Hematopoietic multipotent progenitor cell treated with erythropoietin and hydrocortisone succinate and interleukin-3 and kit ligand, for 15 days (in vitro differentiated cells): ENCODE data around the gene CAPRIN2.

Experiments used
- DNase-seq: peaks from one replicate; pipeline ENCODE4 v3.0.0-alpha.2; 2015; ENCODE audit warnings: low spot score

CAPRIN2 gene

GRCh38 chr12:30761730-30762129 is 7.0 kb upstream of the CAPRIN2 start:
- DNase-seq = no peak

GRCh38 chr12:30757316-30757715 is 2.6 kb upstream of the CAPRIN2 start:
- DNase-seq = peak; percentile 66

DNA sequence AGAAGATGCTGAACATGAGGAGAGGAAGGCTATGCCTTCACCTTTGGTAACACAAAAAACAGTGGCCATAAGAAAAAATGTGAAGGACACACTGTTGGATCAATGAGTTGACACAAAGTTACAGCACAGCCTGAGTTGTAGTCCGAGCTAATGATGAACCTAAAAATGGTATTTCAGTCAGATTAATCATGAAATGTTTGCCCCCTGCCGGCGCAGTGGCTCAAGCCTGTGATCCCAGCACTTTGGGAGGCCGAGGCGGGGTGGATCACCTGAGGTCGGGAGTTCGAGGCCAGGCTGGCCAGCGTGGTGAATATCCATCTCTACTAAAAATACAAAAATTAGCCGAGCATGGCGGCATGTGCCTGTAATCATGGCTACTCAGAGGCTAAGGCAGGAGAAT is 1.3 kb upstream of the CAPRIN2 start:
- no peak for DNase-seq

- no peak for DNase-seq
Measured at GRCh38 chr12:30755395-30755762, 628 bp upstream of the CAPRIN2 start.

DNA sequence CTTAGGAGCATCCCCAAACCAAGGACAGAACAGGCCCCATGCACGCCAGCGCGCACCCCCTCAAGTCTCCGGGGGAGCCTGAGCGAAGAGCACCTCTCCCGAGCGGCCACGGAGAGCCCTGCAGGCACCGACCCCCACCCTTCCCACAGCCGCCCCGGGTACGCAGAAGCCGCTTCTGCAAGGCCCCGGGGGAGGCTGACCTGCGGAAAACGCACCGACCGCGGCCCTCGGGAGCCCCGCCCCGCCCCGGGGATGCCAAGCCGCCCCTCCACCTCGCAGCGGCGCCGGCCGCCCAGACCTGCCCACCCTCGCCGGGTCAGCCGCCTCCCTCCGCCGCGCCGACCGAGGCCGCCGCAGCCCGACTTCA is 385 bp downstream of the CAPRIN2 start:
- no peak for DNase-seq

DNA sequence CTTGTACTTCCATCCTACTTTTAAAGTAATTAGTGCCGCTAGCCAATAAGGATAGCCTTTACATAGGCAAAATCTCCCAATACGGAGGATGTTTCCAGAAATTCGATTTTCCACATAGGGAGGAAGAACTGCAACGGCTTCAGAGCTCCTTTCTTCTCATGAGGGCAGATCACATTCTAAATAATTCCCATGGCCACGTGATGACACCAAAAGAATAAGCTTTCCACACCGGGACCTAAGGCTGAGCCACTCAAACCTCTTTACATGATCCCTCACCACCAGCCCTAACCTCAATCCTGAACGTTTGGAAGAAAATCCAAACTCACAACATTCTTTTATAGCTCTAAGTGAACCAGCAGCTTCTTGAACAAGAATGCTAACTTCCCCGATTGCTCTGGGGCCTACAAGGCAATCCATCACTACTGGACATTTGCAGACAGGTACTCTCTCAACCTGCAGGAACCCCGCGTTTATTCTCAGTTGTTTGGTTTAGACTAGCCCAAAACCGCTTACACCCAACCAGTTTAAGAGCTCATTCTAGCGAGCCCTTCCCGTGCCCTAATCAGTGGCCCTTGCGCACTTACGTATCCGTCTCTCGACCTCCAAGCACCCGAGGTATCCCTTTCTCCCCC is 884 bp downstream of the CAPRIN2 start:
- DNase-seq = peak; percentile 25

- peak; percentile 65 for DNase-seq
Measured at GRCh38 chr12:30753233-30753632, 1.5 kb downstream of the CAPRIN2 start.

GRCh38 chr12:30752255-30752654 is 2.5 kb downstream of the CAPRIN2 start:
- no peak for DNase-seq

GRCh38 chr12:30748147-30748546 is 6.6 kb downstream of the CAPRIN2 start:
- peak; percentile 28 for DNase-seq

DNA sequence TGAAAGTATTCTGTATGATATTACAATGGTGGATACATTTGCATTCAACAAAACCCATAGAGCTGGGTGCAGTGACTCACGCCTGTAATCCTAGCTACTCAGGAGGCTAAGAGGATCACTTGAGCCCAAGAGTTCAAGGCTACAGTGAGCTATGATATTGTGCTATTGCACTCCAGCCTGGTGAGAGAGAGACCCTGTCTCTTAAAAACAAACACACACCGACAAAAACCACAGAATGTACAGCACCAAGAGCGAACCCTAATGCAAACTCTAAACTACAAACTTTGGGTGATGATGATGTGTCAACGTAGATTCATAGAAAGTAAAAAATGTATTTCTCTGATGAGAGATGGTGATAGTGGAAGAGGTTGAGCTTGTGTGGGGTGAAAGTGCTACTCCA is 8.6 kb downstream of the CAPRIN2 start:
- no peak for DNase-seq

- no peak for DNase-seq
Measured at GRCh38 chr12:30744321-30744720, 10.4 kb downstream of the CAPRIN2 start.

- DNase-seq = no peak
Measured at GRCh38 chr12:30740274-30740673, 14.5 kb downstream of the CAPRIN2 start.

GRCh38 chr12:30739020-30739419 is 15.7 kb downstream of the CAPRIN2 start:
- DNase-seq = no peak

DNA sequence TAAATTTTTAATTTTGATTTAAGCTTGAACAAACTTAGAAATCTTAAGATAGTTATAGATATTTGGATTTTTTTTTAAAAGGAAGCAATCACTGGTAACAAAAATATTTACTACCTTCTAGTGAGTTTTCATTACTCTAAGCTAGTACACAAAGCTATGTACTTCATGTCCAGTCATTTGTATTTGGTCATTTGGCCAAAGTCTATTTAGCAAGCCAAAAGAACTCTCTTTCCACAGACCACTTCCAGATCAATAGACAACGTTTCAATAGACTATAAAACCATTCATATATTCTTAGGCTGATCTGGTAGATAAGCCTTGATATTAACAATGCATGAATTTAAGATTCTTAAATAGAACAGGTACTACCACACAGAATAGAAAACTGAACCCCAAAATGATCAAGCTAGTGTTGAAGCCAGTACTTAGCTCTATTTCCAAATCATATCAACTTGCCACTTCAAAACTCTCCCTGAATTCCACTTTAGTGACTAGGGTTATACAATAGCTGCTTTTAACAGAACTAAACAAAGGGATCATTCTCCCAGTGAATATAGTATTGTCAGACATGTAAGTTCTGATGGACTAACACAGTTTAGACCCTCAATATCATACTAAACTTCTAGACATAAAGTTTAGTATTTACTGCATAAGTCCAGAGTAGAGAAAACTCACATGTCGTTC is 21.7 kb downstream of the CAPRIN2 start:
- no peak for DNase-seq

GRCh38 chr12:30730011-30730410 is 24.7 kb downstream of the CAPRIN2 start:
- DNase-seq = no peak

GRCh38 chr12:30729547-30729946 is 25.2 kb downstream of the CAPRIN2 start:
- DNase-seq = no peak

- DNase-seq = no peak
Measured at GRCh38 chr12:30726647-30727046, 28.1 kb downstream of the CAPRIN2 start.

DNA sequence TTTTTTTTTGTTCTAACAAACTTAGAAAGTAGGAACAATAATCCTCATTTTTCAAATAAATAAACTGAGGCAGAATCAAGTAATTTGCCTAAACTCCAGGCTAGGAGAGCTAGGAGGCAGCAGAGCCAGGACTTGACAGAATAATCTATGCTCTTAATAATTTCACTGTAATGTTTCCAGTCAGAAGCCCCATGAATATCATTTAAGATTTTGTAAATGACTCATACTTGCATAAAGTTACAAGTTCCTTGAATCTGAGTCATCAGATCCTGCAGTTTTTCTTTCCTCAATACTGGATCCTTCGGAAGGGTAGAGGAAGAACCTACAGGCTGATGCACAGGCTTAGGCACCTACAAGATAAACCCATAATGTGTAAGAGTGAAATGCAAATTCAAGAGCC is 29.0 kb downstream of the CAPRIN2 start:
- no peak for DNase-seq

DNA sequence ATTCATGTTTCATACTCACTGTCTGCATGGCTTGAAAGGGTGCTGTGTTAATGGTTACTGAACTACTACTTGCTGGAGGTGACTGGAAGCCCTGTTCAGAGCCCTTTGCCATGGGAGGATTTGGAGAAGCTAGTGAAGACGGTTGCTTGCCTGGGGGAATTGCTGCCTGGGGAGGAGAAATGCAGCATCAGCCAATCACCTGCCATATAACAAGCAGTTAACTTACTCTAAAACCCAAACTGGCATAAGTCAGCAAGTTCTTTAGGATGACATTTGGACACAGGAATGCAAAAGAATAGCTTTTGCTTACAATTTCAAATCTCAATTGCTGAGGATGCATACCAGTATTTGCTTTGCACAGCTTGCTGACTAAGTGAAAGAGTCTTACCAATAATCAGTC is 35.7 kb downstream of the CAPRIN2 start:
- no peak for DNase-seq

DNA sequence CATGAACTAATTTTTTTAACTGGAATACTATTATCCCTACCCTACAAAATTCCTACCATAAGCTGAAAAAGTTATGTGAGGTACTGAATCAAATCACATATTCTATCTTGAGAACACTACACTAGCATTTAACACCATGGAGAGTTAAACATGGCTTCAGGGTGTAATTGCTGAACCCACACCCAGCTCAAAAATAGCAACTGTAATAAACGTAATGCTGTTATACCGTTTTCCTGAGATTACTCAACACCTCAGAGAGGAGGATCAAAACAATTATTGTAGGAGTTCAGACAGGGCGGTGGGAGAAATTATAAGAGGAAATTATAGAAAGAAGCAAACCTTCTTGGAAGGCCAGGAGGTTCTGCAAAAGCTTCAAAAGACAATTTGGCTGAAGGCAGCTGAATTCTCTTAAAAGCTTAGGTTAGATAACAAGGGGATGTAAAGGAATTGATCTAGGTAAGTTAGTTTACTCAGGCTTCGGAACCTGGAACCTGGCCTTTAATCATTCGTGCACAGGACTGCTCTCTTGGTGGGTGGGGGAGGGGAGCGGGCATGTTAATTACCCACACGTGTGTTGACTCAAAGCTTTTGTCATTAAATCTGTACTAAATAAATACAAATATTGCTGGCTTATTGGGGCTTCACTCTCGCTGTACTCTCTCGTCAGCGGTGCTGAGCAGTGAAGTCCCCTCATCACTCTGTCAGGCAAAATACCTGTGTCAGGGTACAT is 47.0 kb downstream of the CAPRIN2 start:
- no peak for DNase-seq

GRCh38 chr12:30706476-30706875 is 48.3 kb downstream of the CAPRIN2 start:
- DNase-seq = no peak

- no peak for DNase-seq
Measured at GRCh38 chr12:30701056-30701455, 53.7 kb downstream of the CAPRIN2 start.

- DNase-seq = no peak
Measured at GRCh38 chr12:30700216-30700900, 54.4 kb downstream of the CAPRIN2 start.
